Spinal cord (tissue), 10 donors: Measurements from ENCODE around the gene HOXD9. TPM values are rescaled to one million over a fixed set of nuclear protein-coding genes. Genes with fewer than 3 reads are reported as not detected.

Source experiments
- DNase-seq, 6 donors: peaks; one replicate each; pipeline versions ENCODE4 v3.0.0 to v3.0.0-alpha.2; 2013 to 2015; ENCODE audit warnings: low spot score in 6 of 6, low read depth in 4 of 6
- H3K27ac ChIP-seq: one replicate; pipeline ENCODE4 v1.5.1; 2013; ENCODE audit warnings: low read depth, low read length, control low read depth
- H3K27me3 ChIP-seq: one replicate; pipeline ENCODE4 v1.6.1; 2013; ENCODE audit warnings: low read length; ENCODE audit not compliant: control insufficient read depth, insufficient read depth
- H3K36me3 ChIP-seq: one replicate; pipeline ENCODE4 v1.6.1; 2013; ENCODE audit warnings: low read length; ENCODE audit not compliant: control insufficient read depth, insufficient read depth
- H3K4me1 ChIP-seq: one replicate; pipeline ENCODE4 v1.6.1; 2013; ENCODE audit warnings: low read length; ENCODE audit not compliant: control insufficient read depth, insufficient read depth
- H3K4me3 ChIP-seq: one replicate; pipeline ENCODE4 v1.5.1; 2013; ENCODE audit warnings: low read depth, low read length, control low read depth
- H3K9me3 ChIP-seq: one replicate; pipeline ENCODE4 v1.6.1; 2013; ENCODE audit warnings: low read length; ENCODE audit not compliant: control insufficient read depth, insufficient read depth
- WGBS: methylation state at CpG from one replicate; pipeline ENCODE4 v1.1.5; 2013; ENCODE audit warnings: missing lambda C conversion rate; ENCODE audit not compliant: insufficient coverage; 5-methylcytosine and 5-hydroxymethylcytosine counted together
- polyA plus RNA-seq, 2 donors: library from polyadenylated mRNA; unstranded; fragments of 120-200 nt; gene quantifications; one replicate each; pipeline ENCODE4 v1.2.1, GENCODE V29; 2013; ENCODE audit not compliant: insufficient read length in 2 of 2
- total RNA-seq, 2 donors: library from RNA; depleted of rRNA in 1 of 2; stranded (reverse); fragments of 120-200 nt in 1 of 2; fragments of >200 nt in 1 of 2; gene quantifications; one replicate each; pipeline versions ENCODE4 v1.2.3 to v1.2.4, GENCODE V29; 2013 to 2014
- donor health status: healthy.

The HOXD9 gene
- total and polyA plus RNA-seq, 4 donors = 0.22 to 3.2 (median 3.1) TPM

GRCh38 chr2:176103194-176103593 is 19.3 kb upstream of the HOXD9 start:
- no peaks in the 10 kb centered on the region for H3K9me3 ChIP-seq
- WGBS = 33% methylated on average over 1 of the region's 7 CpGs
- H3K36me3 ChIP-seq = no peaks in the 10 kb centered on the region
- DNase-seq = no peak
- peak overlapping the region; percentile 79 for H3K27ac ChIP-seq
- no peak overlapping the region for H3K4me3 ChIP-seq
- peaks cover 40% of the 10 kb centered on the region for H3K4me1 ChIP-seq
- H3K27me3 ChIP-seq = peaks cover 97% of the 10 kb centered on the region

- Histone ChIP-seq H3K27ac (peak overlapping the region; percentile 79), H3K27me3 (peaks cover 97% of the 10 kb centered on the region), H3K36me3 (no peaks in the 10 kb centered on the region), H3K4me1 (peaks cover 39% of the 10 kb centered on the region), H3K4me3 (peak overlapping the region; percentile 31), H3K9me3 (no peaks in the 10 kb centered on the region)
- DNase-seq = no peak
- 7% methylated on average over 3 of the region's 17 CpGs for WGBS
These were observed 18.7 kb upstream of the HOXD9 start for GRCh38 chr2:176103742-176104315.

- 2% methylated on average over 53 of the region's 56 CpGs for WGBS
- Histone ChIP-seq H3K36me3 (no peaks in the 10 kb centered on the region), H3K4me3 (peak overlapping the region; percentile 31), H3K9me3 (no peaks in the 10 kb centered on the region), H3K27ac (peak overlapping the region; percentile 79), H3K27me3 (peaks cover 97% of the 10 kb centered on the region), H3K4me1 (peaks cover 39% of the 10 kb centered on the region)
- no peak for DNase-seq
These were observed 18.0 kb upstream of the HOXD9 start for GRCh38 chr2:176104316-176105077.

GRCh38 chr2:176105078-176105729 is 17.3 kb upstream of the HOXD9 start:
- WGBS = 5% methylated on average over 24 of the region's 25 CpGs
- Histone ChIP-seq H3K27me3 (peaks cover 97% of the 10 kb centered on the region), H3K9me3 (no peaks in the 10 kb centered on the region), H3K27ac (peak overlapping the region; percentile 79), H3K36me3 (no peaks in the 10 kb centered on the region), H3K4me1 (peaks cover 33% of the 10 kb centered on the region), H3K4me3 (peak overlapping the region; percentile 31)
- no peak for DNase-seq

- no peaks in the 10 kb centered on the region for H3K9me3 ChIP-seq
- WGBS = 16% methylated on average over 23 of the region's 25 CpGs
- no peak for DNase-seq
- peak overlapping the region; percentile 24 for H3K4me3 ChIP-seq
- peak overlapping the region; percentile 79 for H3K27ac ChIP-seq
- H3K36me3 ChIP-seq = no peaks in the 10 kb centered on the region
- H3K27me3 ChIP-seq = peaks cover 97% of the 10 kb centered on the region
- peaks cover 30% of the 10 kb centered on the region for H3K4me1 ChIP-seq
These were observed 16.6 kb upstream of the HOXD9 start for GRCh38 chr2:176105730-176106580.

- Histone ChIP-seq H3K4me1 (peaks cover 32% of the 10 kb centered on the region), H3K4me3 (peak within 1 kb of the TSS; percentile 19), H3K9me3 (no peaks in the 10 kb centered on the region), H3K27me3 (peaks cover 97% of the 10 kb centered on the region), H3K27ac (peak within 1 kb of the TSS; percentile 79), H3K36me3 (no peaks in the 10 kb centered on the region)
- under 1% methylated on average over 71 of the region's 85 CpGs for WGBS
- DNase-seq = no peak
These were observed 15.7 kb upstream of the HOXD9 start, which contains the start of gene HOXD11 for GRCh38 chr2:176106581-176107539. TSS of gene HOXD11 (plus strand) at chr2:176107280. CDS start at chr2:176107356, 76 bp downstream.

- Histone ChIP-seq H3K4me3 (no peak overlapping the region), H3K27ac (no peak overlapping the region), H3K27me3 (peaks cover 97% of the 10 kb centered on the region), H3K9me3 (no peaks in the 10 kb centered on the region), H3K4me1 (peaks cover 41% of the 10 kb centered on the region), H3K36me3 (no peaks in the 10 kb centered on the region)
- WGBS = under 1% methylated on average over 53 of the region's 59 CpGs
- no peak for DNase-seq
These were observed 14.8 kb upstream of the HOXD9 start for GRCh38 chr2:176107731-176108181.

GRCh38 chr2:176109192-176109901 is 13.2 kb upstream of the HOXD9 start:
- WGBS = 9% methylated on average over 10 of the region's 26 CpGs
- Histone ChIP-seq H3K27me3 (peaks cover 97% of the 10 kb centered on the region), H3K27ac (peak overlapping the region; percentile 52), H3K36me3 (no peaks in the 10 kb centered on the region), H3K4me1 (peaks cover 42% of the 10 kb centered on the region), H3K4me3 (peak overlapping the region; percentile 16), H3K9me3 (no peaks in the 10 kb centered on the region)
- no peak for DNase-seq
